Measurements from ENCODE around the gene UBE2Q2. TPM values are rescaled to one million over a fixed set of nuclear protein-coding genes. Genes with fewer than 3 reads are reported as not detected.

Gene UBE2Q2
- total RNA-seq, 2 experiments from 2014 or later = 29.3 to 33.5 TPM

GRCh38 chr15:75808563-75808962, 34.7 kb upstream of the UBE2Q2 start:
- Histone ChIP-seq H3K27me3 (ENCODE audit: control insufficient read depth in 1 of 2, insufficient read depth in 2 of 2, low read length in 2 of 2) (peaks cover 3 to 4% of the 10 kb centered on the region in 2 experiments), H3K9me3 (ENCODE audit: control insufficient read depth in 1 of 2, insufficient read depth in 1 of 2, low read length in 2 of 2) (no peaks in the 10 kb centered on the region), H3K36me3 (ENCODE audit: insufficient read depth, low read length) (no peaks in the 10 kb centered on the region), H3K4me1 (ENCODE audit: insufficient read depth, low read length) (no peaks in the 10 kb centered on the region), H3K4me3 (ENCODE audit: low read length) (no peak overlapping the region), H3K27ac (ENCODE audit: low read depth in 1 of 2, low read length in 2 of 2) (no peak overlapping the region)
- Mint-ChIP-seq H3K36me3 (ENCODE audit: low read depth) (no peaks in the 10 kb centered on the region), H3K9me3 (no peaks in the 10 kb centered on the region), H3K4me3 (no peak overlapping the region), H3K27me3 (no peaks in the 10 kb centered on the region), H3K4me1 (ENCODE audit: low read depth) (no peaks in the 10 kb centered on the region), H3K27ac (no peak overlapping the region)
- intact Hi-C loops (cut with DNase I, micrococcal nuclease) = no loop called here
- ChIA-PET CTCF (interaction anchor here (0.8 kb wide), 1 partner anchor 80 kb away, joined by 3 read pairs; no protein-coding TSS in a partner anchor), POLR2A (no interaction called here)
- ATAC-seq (ENCODE audit: poor library complexity) (no peak), DNase-seq (no peak)
- TF ChIP-seq CTCF (IDR thresholded peaks at IDR 0.05) = no peak

- H3K4me3 ChIP-seq (ENCODE audit: low read length) = no peak overlapping the region
- H3K36me3 ChIP-seq (ENCODE audit: insufficient read depth, low read length) = no peaks in the 10 kb centered on the region
- no peak for TF ChIP-seq CTCF (IDR thresholded peaks at IDR 0.05)
- ChIA-PET POLR2A (no interaction called here), CTCF (interaction anchor here (0.7 to 1.3 kb wide), 3 partner anchors 66 to 338 kb away, joined by 3 to 9 read pairs (median 3); no protein-coding TSS in a partner anchor)
- H3K36me3 Mint-ChIP-seq (ENCODE audit: low read depth) = no peaks in the 10 kb centered on the region
- no peak overlapping the region for H3K27ac Mint-ChIP-seq
- H3K4me1 Mint-ChIP-seq (ENCODE audit: low read depth) = no peaks in the 10 kb centered on the region
- no peaks in the 10 kb centered on the region for H3K27me3 Mint-ChIP-seq
- H3K27me3 ChIP-seq (ENCODE audit: control insufficient read depth in 1 of 2, insufficient read depth in 2 of 2, low read length in 2 of 2) = peaks cover 0 to 4% of the 10 kb centered on the region in 2 experiments
- no peaks in the 10 kb centered on the region for H3K9me3 Mint-ChIP-seq
- no peak overlapping the region for H3K27ac ChIP-seq (ENCODE audit: low read depth in 1 of 2, low read length in 2 of 2)
- no peaks in the 10 kb centered on the region for H3K4me1 ChIP-seq (ENCODE audit: insufficient read depth, low read length)
- no peak overlapping the region for H3K4me3 Mint-ChIP-seq
- no peak for ATAC-seq (ENCODE audit: poor library complexity)
- peak in 5 of 14 experiments; percentile 3 to 47 (median 29) for DNase-seq
- no peaks in the 10 kb centered on the region for H3K9me3 ChIP-seq (ENCODE audit: control insufficient read depth in 1 of 2, insufficient read depth in 1 of 2, low read length in 2 of 2)
- intact Hi-C loops (cut with DNase I, micrococcal nuclease) = loop anchor here in 1 of 2 experiments (1.0 to 10.0 kb wide), 3 partner anchors 112 to 329 kb away; partner anchors contain the start of gene TMEM266
These were observed 33.1 kb upstream of the UBE2Q2 start for GRCh38 chr15:75809986-75810750.

GRCh38 chr15:75810874-75811498, 32.3 kb upstream of the UBE2Q2 start:
- CTCF ChIA-PET = interaction anchor here (0.6 kb wide), 1 partner anchor 119 kb away, joined by 3 read pairs; no protein-coding TSS in a partner anchor

More at GRCh38 chr15:75810874-75811498, 32.3 kb upstream of the UBE2Q2 start:
- no peaks in the 10 kb centered on the region for H3K36me3 Mint-ChIP-seq (ENCODE audit: low read depth)
- no peak overlapping the region for H3K4me3 ChIP-seq (ENCODE audit: low read length)
- H3K4me3 Mint-ChIP-seq = no peak overlapping the region
- intact Hi-C loops (cut with DNase I, micrococcal nuclease) = loop anchor here in 1 of 2 experiments (1.0 to 10.0 kb wide), 3 partner anchors 111 to 328 kb away; partner anchors contain the start of gene TMEM266
- no peaks in the 10 kb centered on the region for H3K36me3 ChIP-seq (ENCODE audit: insufficient read depth, low read length)
- H3K27ac Mint-ChIP-seq = no peak overlapping the region
- POLR2A ChIA-PET = no interaction called here
- ATAC-seq (ENCODE audit: poor library complexity) (no peak), DNase-seq (no peak)
- H3K9me3 ChIP-seq (ENCODE audit: control insufficient read depth in 1 of 2, insufficient read depth in 1 of 2, low read length in 2 of 2) = no peaks in the 10 kb centered on the region
- H3K4me1 ChIP-seq (ENCODE audit: insufficient read depth, low read length) = no peaks in the 10 kb centered on the region
- no peak for TF ChIP-seq CTCF (IDR thresholded peaks at IDR 0.05)
- H3K9me3 Mint-ChIP-seq = no peaks in the 10 kb centered on the region
- H3K27me3 Mint-ChIP-seq = no peaks in the 10 kb centered on the region
- peaks cover 0 to 3% of the 10 kb centered on the region in 2 experiments for H3K27me3 ChIP-seq (ENCODE audit: control insufficient read depth in 1 of 2, insufficient read depth in 2 of 2, low read length in 2 of 2)
- no peaks in the 10 kb centered on the region for H3K4me1 Mint-ChIP-seq (ENCODE audit: low read depth)
- H3K27ac ChIP-seq (ENCODE audit: low read depth in 1 of 2, low read length in 2 of 2) = no peak overlapping the region
